GM12878 (cell line): Measurements from ENCODE around the gene CCDC149. TPM values are rescaled to one million over a fixed set of nuclear protein-coding genes. Genes with fewer than 3 reads are reported as not detected.

ENCODE experiments used
- ATAC-seq: fragments of 200-7000 bp; cut with Tn5 transposase; 3 replicates; pipeline ENCODE4 v1.9.1; 2020; ENCODE audit warnings: mild to moderate bottlenecking, moderate library complexity
- BruUV-seq: library from RNA; stranded (reverse); fragments of 400-500 nt; replicated peaks from 2 replicates; lab custom pipeline; 2021; lab: Mats Ljungman, UMichigan
- CTCF ChIA-PET: fragments of 300-600 bp; sonication (Branson Sonifier 250); formaldehyde crosslinking; extraction: SDS; loops from one replicate; lab custom pipeline; 2021; ENCODE audit warnings: inconsistent platforms; lab: Yijun Ruan, JAX
- POLR2A ChIA-PET: fragments of 350-600 bp; formaldehyde crosslinking; extraction: SDS; loops from one replicate; lab custom pipeline; 2021; ENCODE audit warnings: inconsistent platforms; lab: Charles Lee
- RAD21 ChIA-PET: fragments of 300-600 bp; sonication (Branson Sonifier 250); formaldehyde crosslinking; loops from one replicate; lab custom pipeline; 2023; ENCODE audit warnings: antibody characterized with exemption; ENCODE audit not compliant: unreplicated experiment; lab: Charles Lee
- SMC1A ChIA-PET: fragments of 300-600 bp; sonication (Branson Sonifier 250); formaldehyde crosslinking; loops from one replicate; lab custom pipeline; 2023; ENCODE audit not compliant: unreplicated experiment, uncharacterized antibody; lab: Charles Lee
- DNase-seq: peaks from one replicate; pipeline ENCODE4 v3.0.0-alpha.2; 2011; ENCODE audit warnings: low read depth, low spot score
- FAIRE-seq: peaks from 3 replicates; lab custom pipeline; 2011; peaks lifted over from hg19 to GRCh38; lab: Jason Lieb, UNC
- H2AFZ ChIP-seq: 2 replicates; pipeline ENCODE4 v1.6.0; 2011; ENCODE audit warnings: low read depth, low read length, control low read depth; ENCODE audit not compliant: control insufficient read depth
- H3K27ac ChIP-seq: 2 replicates; pipeline ENCODE4 v1.5.1; 2011; ENCODE audit warnings: control low read depth; ENCODE audit not compliant: control insufficient read depth, insufficient read depth
- H3K27me3 ChIP-seq, 2 experiments: replicated peaks in 1 of 2; 2 replicates each; pipeline versions ENCODE4 v1.6.0 to v1.6.1; 2011; ENCODE audit warnings: low read length in 1 of 2; ENCODE audit not compliant: control insufficient read depth in 2 of 2, insufficient read depth in 2 of 2
- H3K36me3 ChIP-seq, 2 experiments: 2 replicates each; pipeline ENCODE4 v1.5.1; 2011; ENCODE audit warnings: low read length in 1 of 2; ENCODE audit not compliant: control insufficient read depth in 2 of 2, insufficient read depth in 2 of 2
- H3K4me1 ChIP-seq: 2 replicates; pipeline ENCODE4 v1.6.1; 2011; ENCODE audit warnings: mild to moderate bottlenecking, low read length, moderate library complexity, mixed read lengths; ENCODE audit not compliant: control insufficient read depth, insufficient read depth
- H3K4me2 ChIP-seq: 2 replicates; pipeline ENCODE4 v1.6.0; 2011; ENCODE audit warnings: control low read depth; ENCODE audit not compliant: control insufficient read depth, insufficient read depth
- H3K4me3 ChIP-seq: fragments of 200-600 bp; sonication (generic); 2 replicates; pipeline ENCODE4 v1.5.1; 2016
- H3K79me2 ChIP-seq: 2 replicates; pipeline ENCODE4 v1.6.0; 2011; ENCODE audit warnings: low read length; ENCODE audit not compliant: control insufficient read depth, insufficient read depth
- H3K9ac ChIP-seq: 2 replicates; pipeline ENCODE4 v1.8.0; 2011; ENCODE audit warnings: low read length, control low read depth, mixed read lengths; ENCODE audit not compliant: control insufficient read depth, insufficient read depth
- H3K9me3 ChIP-seq: replicated peaks from 3 replicates; pipeline ENCODE4 v1.5.1; 2011; ENCODE audit warnings: mild to moderate bottlenecking, low read length; ENCODE audit not compliant: control insufficient read depth, insufficient read depth
- H4K20me1 ChIP-seq: 2 replicates; pipeline ENCODE4 v1.6.0; 2011; ENCODE audit not compliant: control insufficient read depth, insufficient read depth
- ELK1 ChIP-seq: IDR thresholded peaks from 2 replicates; pipeline ENCODE4 v1.6.1; 2012; ENCODE audit warnings: low read depth, low read length, improper control_type of control experiment
- EP300 ChIP-seq, 2 experiments: fragments of 150-350 bp in 1 of 2; IDR thresholded peaks; 2 replicates each; pipeline ENCODE4 v1.6.1; 2011 to 2012; ENCODE audit warnings: low read depth in 2 of 2, low read length in 2 of 2, borderline replicate concordance in 1 of 2, improper control_type of control experiment in 1 of 2, inconsistent platforms in 1 of 2; ENCODE audit not compliant: control insufficient read depth in 1 of 2
- FOS ChIP-seq: IDR thresholded peaks from 3 replicates; pipeline ENCODE4 v1.6.1; 2011; ENCODE audit warnings: borderline replicate concordance; ENCODE audit not compliant: insufficient read length; ENCODE audit errors: extremely low read depth
- FOXM1 ChIP-seq: IDR thresholded peaks from 2 replicates; pipeline ENCODE4 v1.6.1; 2012; ENCODE audit warnings: low read depth, mild to moderate bottlenecking, inconsistent platforms, low read length, moderate library complexity
- JUND ChIP-seq: IDR thresholded peaks from 2 replicates; pipeline ENCODE4 v1.6.1; 2012; ENCODE audit warnings: low read depth, mild to moderate bottlenecking, low read length, improper control_type of control experiment, moderate library complexity
- NRF1 ChIP-seq: conservative IDR thresholded peaks from 2 replicates; pipeline ENCODE4 v1.6.1; 2011; ENCODE audit warnings: mild to moderate bottlenecking, low read depth, low read length, improper control_type of control experiment
- RAD51 ChIP-seq: fragments of 450-650 bp; IDR thresholded peaks from 2 replicates; pipeline ENCODE4 v1.6.1; 2016; ENCODE audit warnings: moderate library complexity, mild to moderate bottlenecking, inconsistent platforms
- SMAD5 ChIP-seq: IDR thresholded peaks from 2 replicates; pipeline ENCODE4 v1.6.1; 2016; ENCODE audit warnings: antibody characterized with exemption, low read depth
- WGBS: methylation state at CpG from one replicate; pipeline ENCODE4 v1.1.6; 2016; ENCODE audit warnings: low lambda C conversion rate; ENCODE audit not compliant: insufficient replicate concordance, insufficient coverage; ENCODE audit errors: missing lambda C conversion rate; 5-methylcytosine and 5-hydroxymethylcytosine counted together
- in situ Hi-C: fragments of 300-500 bp; cut with MboI; formaldehyde crosslinking; loops from 9 replicates; pipeline ENCODE4 v1.14.3; 2018; ENCODE audit warnings: mixed read lengths
- intact Hi-C: fragments of 100-400 bp; cut with micrococcal nuclease; formaldehyde crosslinking; loops from one replicate; pipeline ENCODE4 v1.14.2; 2022; ENCODE audit not compliant: unreplicated experiment
- polyA plus RNA-seq, 11 experiments: library from polyadenylated mRNA; depleted of rRNA in 4 of 11; unstranded in 6 of 11; stranded (reverse) in 5 of 11; fragments of >200 nt; fragmentation: Nextera tagmentation in 4 of 11; fragmentation: Illumina TruSeq in 1 of 11; extraction: Ambion mirVana in 4 of 11; extraction: Trizol in 1 of 11; gene quantifications; 1 replicate in 1 of 11; 2 replicates in 10 of 11; pipeline versions ENCODE4 v1.2.1 to v1.2.3, GENCODE V29; 2011 to 2016; ENCODE audit warnings: inconsistent platforms in 2 of 11, missing spikeins in 2 of 11, low read depth in 1 of 11
- total RNA-seq, 4 experiments: library from RNA; depleted of rRNA in 3 of 4; stranded (reverse); fragments of >200 nt in 3 of 4; fragmentation: Illumina TruSeq in 1 of 4; extraction: Trizol in 1 of 4; gene quantifications; 2 replicates each; pipeline versions ENCODE4 v1.2.1 to v1.2.3, GENCODE V29; 2013 to 2021
- TF ChIP-seq, protein P1 (sequence below): IDR thresholded peaks from 2 replicates; pipeline ENCODE4 v1.6.1; 2012; ENCODE audit warnings: mild to moderate bottlenecking, low read depth, low read length

Gene CCDC149
- total and polyA plus RNA-seq, 10 of the 15 experiments (the other 5 are each of a cell fraction or from before 2014, with no cell fraction given): 0.03 to 0.04 (median 0.04) TPM; not detected in 7

- no peaks in the 10 kb centered on the region for H3K79me2 ChIP-seq
- no peaks in the 10 kb centered on the region; the same call in 2 of the 3 replicates for H3K9me3 ChIP-seq
- ChIA-PET CTCF (no interaction called here), SMC1A (no interaction called here), RAD21 (no interaction called here)
- no peak overlapping the region for H3K4me2 ChIP-seq
- H4K20me1 ChIP-seq: no peaks in the 10 kb centered on the region
- 59% methylated on average over 13 of the region's 13 CpGs for WGBS
- FAIRE-seq (no peak), DNase-seq (no peak), ATAC-seq (no peak)
- H3K27me3 ChIP-seq: peaks cover 0 to 2% of the 10 kb centered on the region in 2 experiments; a peak in 1 of 4 replicates
- H3K27ac ChIP-seq: no peak overlapping the region
- H2AFZ ChIP-seq: no peak overlapping the region
- H3K4me3 ChIP-seq: no peak overlapping the region
- H3K36me3 ChIP-seq: no peaks in the 10 kb centered on the region
- intact Hi-C loops: no loop called here
- TF ChIP-seq JUND (no peak), FOS (no peak), EP300 (IDR thresholded peaks at IDR 0.05; ENCODE audit: borderline replicate concordance in 1 of 2, control insufficient read depth in 1 of 2, low read depth in 2 of 2, low read length in 2 of 2) (no peak), NRF1 (no peak), ELK1 (no peak), FOXM1 (no peak), SMAD5 (no peak), RAD51 (no peak)
- TF ChIP-seq, protein P1, sequence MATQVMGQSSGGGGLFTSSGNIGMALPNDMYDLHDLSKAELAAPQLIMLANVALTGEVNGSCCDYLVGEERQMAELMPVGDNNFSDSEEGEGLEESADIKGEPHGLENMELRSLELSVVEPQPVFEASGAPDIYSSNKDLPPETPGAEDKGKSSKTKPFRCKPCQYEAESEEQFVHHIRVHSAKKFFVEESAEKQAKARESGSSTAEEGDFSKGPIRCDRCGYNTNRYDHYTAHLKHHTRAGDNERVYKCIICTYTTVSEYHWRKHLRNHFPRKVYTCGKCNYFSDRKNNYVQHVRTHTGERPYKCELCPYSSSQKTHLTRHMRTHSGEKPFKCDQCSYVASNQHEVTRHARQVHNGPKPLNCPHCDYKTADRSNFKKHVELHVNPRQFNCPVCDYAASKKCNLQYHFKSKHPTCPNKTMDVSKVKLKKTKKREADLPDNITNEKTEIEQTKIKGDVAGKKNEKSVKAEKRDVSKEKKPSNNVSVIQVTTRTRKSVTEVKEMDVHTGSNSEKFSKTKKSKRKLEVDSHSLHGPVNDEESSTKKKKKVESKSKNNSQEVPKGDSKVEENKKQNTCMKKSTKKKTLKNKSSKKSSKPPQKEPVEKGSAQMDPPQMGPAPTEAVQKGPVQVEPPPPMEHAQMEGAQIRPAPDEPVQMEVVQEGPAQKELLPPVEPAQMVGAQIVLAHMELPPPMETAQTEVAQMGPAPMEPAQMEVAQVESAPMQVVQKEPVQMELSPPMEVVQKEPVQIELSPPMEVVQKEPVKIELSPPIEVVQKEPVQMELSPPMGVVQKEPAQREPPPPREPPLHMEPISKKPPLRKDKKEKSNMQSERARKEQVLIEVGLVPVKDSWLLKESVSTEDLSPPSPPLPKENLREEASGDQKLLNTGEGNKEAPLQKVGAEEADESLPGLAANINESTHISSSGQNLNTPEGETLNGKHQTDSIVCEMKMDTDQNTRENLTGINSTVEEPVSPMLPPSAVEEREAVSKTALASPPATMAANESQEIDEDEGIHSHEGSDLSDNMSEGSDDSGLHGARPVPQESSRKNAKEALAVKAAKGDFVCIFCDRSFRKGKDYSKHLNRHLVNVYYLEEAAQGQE: no peak
- TF ChIP-seq, all 136 proteins: peak for 0
- POLR2A ChIA-PET: no interaction called here
- H3K4me1 ChIP-seq: no peaks in the 10 kb centered on the region
- no TSS peak for BruUV-seq
- no peak overlapping the region for H3K9ac ChIP-seq
- in situ Hi-C loops: no loop called here
Observed at GRCh38 chr4:24799196-24799543, 113.7 kb downstream of the CCDC149 start.
